GM10248 (cell line): ENCODE data around the gene EFNA1.

Source experiments
- CTCF ChIA-PET: fragments of 300-600 bp; sonication (Branson Sonifier 250); formaldehyde crosslinking; extraction: SDS; loops from one replicate; lab custom pipeline; 2021; ENCODE audit warnings: antibody characterized with exemption; lab: Yijun Ruan, JAX
- POLR2A ChIA-PET: fragments of 350-650 bp; sonication (Branson Sonifier 250); formaldehyde crosslinking; extraction: SDS; loops from one replicate; lab custom pipeline; 2020; ENCODE audit warnings: antibody characterized with exemption; lab: Yijun Ruan, JAX
- DNase-seq: peaks from one replicate; pipeline ENCODE4 v3.0.0; 2012; ENCODE audit errors: extremely low spot score
- TF ChIP-seq, protein P1 (sequence below): IDR thresholded peaks from 2 replicates; pipeline ENCODE4 v1.5.1; 2012; ENCODE audit warnings: mild to moderate bottlenecking, low read depth; ENCODE audit errors: extremely low read depth, missing control alignments, control extremely low read depth

The EFNA1 gene

DNA sequence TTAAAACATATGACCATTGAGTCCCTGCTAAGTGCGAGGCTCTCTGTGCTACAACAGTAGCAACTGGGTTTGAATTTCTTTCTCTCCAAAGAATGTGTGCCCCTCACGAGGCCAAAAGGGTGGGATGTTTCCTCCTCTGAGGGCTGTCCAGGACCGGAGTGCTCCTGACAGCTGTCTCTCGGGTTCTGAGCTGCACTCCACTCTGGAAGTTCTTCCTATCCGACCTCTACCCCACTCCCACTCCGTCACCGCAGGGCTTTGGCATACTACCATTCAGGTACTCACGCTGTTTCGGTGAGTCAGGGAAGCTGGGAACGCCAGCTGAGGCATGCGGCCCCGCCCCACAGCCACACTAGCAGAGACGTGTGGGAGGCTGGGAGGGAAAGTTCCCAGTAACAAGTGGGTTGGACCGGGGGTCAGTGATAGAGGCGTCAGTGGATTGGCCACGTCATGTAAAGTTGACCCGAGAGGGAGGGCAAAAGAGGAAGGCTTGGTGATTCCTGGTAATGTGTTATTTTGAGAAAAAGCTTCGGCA lies 7.3 kb downstream of the EFNA1 start:
- TF ChIP-seq, protein P1, sequence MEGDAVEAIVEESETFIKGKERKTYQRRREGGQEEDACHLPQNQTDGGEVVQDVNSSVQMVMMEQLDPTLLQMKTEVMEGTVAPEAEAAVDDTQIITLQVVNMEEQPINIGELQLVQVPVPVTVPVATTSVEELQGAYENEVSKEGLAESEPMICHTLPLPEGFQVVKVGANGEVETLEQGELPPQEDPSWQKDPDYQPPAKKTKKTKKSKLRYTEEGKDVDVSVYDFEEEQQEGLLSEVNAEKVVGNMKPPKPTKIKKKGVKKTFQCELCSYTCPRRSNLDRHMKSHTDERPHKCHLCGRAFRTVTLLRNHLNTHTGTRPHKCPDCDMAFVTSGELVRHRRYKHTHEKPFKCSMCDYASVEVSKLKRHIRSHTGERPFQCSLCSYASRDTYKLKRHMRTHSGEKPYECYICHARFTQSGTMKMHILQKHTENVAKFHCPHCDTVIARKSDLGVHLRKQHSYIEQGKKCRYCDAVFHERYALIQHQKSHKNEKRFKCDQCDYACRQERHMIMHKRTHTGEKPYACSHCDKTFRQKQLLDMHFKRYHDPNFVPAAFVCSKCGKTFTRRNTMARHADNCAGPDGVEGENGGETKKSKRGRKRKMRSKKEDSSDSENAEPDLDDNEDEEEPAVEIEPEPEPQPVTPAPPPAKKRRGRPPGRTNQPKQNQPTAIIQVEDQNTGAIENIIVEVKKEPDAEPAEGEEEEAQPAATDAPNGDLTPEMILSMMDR = no peak
- ChIA-PET CTCF (interaction anchor here (0.7 to 5.1 kb wide), 10 partner anchors 9 to 575 kb away, joined by 3 to 27 read pairs (median 4); partner anchors contain the start of genes KRTCAP2 and TRIM46), POLR2A (no interaction called here)
- peak; percentile 50 for DNase-seq

DNA sequence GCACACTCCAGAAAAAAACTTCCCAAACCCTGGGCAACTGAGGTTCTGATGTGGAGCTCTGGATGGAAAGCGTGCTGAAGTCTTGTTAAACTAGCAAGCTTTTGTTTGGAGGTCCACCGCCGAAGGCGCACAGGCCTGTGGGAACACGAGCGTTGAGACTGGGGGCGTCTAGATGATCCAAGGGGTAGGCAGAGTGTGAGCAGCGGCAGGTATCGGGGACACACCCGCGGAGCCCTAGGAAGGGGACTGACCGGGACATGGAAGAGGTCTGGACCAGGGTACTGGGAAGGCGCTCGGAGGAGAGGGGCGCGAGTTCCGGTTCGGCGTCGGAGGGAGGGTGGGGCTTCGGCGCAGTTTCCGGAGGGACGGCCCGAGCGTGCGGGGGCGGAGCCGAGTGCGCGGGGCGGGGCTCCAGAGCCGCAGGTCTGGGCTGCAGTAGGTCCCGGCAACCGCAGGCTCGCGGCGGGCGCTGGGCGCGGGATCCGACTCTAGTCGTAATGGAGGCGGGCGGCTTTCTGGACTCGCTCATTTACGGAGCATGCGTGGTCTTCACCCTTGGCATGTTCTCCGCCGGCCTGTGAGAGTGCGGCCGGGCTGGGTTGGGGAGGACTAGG lies 7.8 kb downstream of the EFNA1 start, which contains the start of gene SLC50A1:
Gene SLC50A1 (plus strand): TSS at position 438 of the 614 bp plus-strand sequence. CDS start 60 bp downstream, at position 498.
- TF ChIP-seq, protein P1 = no peak
- ChIA-PET POLR2A (no interaction called here), CTCF (interaction anchor here (0.9 to 5.1 kb wide), 9 partner anchors 8 to 50 kb away, joined by 3 to 27 read pairs (median 4); partner anchors contain the start of genes KRTCAP2 and TRIM46)
- DNase-seq = peak; percentile 96

DNA sequence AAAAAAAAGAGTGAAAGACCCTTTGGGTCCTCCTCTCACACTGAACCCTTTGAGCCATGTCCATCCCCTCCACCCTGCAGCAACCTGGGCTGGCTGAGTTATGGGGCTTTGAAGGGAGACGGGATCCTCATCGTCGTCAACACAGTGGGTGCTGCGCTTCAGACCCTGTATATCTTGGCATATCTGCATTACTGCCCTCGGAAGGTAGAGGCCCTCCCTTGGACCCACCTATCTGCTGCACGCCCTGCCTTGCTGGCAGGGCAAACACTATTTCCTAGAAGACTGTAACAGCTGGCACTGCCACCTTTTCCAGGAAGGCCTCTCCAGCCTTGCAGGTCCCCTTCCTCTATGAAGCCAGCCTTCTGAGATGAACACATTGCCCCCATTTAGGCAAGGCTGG lies 9.1 kb downstream of the EFNA1 start:
- TF ChIP-seq, protein P1 = no peak
- no peak for DNase-seq
- ChIA-PET CTCF (interaction anchor here (0.9 to 5.1 kb wide), 7 partner anchors 9 to 57 kb away, joined by 3 to 27 read pairs (median 5); partner anchors contain the start of genes KRTCAP2 and TRIM46), POLR2A (interaction anchor here (0.6 kb wide), 1 partner anchor 885 kb away, joined by 6 read pairs; no protein-coding TSS in a partner anchor)

DNA sequence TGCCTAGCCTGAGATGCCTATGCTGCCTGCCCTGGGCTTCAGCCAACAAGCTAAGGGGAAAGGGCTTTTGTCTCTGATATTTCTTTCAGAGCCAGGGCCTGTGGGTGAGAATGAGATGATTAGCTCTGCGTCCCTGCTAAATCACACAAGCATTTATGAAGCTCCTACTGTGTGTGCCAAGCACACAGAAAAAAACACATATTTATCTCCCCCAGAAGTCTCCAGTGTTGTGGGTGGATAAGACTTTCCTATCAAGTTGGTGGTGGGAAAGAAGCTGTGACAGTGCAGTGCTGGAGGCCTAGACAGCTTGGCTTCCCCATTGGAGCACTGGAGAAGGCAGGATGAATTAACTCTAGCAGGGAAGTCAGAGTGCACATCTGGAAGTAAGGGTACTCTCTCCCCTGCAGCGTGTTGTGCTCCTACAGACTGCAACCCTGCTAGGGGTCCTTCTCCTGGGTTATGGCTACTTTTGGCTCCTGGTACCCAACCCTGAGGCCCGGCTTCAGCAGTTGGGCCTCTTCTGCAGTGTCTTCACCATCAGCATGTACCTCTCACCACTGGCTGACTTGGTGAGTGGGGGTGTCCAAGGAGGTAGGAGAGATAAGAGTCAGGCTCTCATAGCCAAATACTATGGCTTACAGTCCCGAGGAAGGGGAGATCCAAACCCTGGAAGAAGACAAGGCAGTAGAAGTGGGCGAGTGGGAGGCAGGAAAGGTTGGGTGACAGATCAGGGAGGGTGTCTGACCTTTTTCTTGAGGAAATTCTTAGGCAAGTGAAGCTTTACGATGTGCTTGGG lies 9.7 kb downstream of the EFNA1 start:
- POLR2A ChIA-PET = no interaction called here
- CTCF ChIA-PET = interaction anchor here (0.9 to 5.1 kb wide), 8 partner anchors 9 to 56 kb away, joined by 3 to 27 read pairs (median 6); partner anchors contain the start of genes KRTCAP2 and TRIM46
- TF ChIP-seq, protein P1 = no peak
- DNase-seq = no peak

DNA sequence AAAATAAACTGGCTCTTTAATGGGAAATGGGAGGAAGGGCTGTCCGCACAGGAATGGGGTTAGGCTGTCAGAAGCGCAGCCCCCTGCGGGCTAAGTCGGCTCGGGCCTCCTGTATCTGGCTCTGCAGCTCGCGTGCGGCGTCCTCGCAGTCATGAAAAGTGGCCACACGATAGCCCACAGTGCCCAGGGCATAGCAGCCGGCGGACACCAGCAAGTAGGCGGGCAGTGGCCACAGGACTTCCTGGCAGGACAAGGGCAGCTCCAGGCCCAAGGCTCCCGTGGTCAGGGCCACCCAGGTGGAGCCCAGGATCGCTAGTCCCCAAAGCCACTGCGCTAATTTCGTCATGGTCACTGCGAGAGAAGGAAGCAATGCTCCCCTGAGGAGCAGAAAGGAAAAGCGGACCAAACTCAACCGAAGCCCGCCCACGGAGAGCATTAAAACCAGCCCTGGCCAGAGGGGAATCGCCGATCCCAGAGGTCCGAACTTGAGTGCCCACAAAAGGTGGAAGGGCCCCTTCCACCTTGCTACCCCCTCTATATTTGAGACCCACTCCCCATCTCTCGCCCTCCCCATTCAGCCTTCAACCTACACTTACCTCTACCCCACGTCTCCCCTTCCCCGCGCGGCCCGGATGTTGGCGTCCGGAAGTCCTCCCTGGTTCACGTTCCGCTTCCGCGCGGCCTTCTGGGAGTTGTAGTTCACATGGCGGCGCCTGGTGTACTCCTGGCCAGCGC lies 12.4 kb downstream of the EFNA1 start, which contains the start of gene DPM3:
Gene DPM3 (minus strand): TSS at position 637 of the 735 bp plus-strand sequence. CDS start 291 bp downstream, at position 346.
- TF ChIP-seq, protein P1 = no peak
- ChIA-PET POLR2A (interaction anchor here (1.0 kb wide), 1 partner anchor 33 kb away, joined by 3 read pairs; the partner anchor contains the start of gene KRTCAP2), CTCF (interaction anchor here (1.0 to 1.1 kb wide), 2 partner anchors 28 to 55 kb away, joined by 4 to 6 read pairs; no protein-coding TSS in a partner anchor)
- DNase-seq = peak; percentile 91
